GM19023 (cell line): ENCODE results near the gene RPSA.
"Not testable (repeated sequence)": the region's sequence is repeated elsewhere in the genome, so short reads cannot be mapped to it uniquely, and the experiment has no call there.

Source experiments
- ATAC-seq: cut with Tn5 transposase; IDR thresholded peaks from one replicate; pipeline ENCODE4 v1.9.1; 2021; ENCODE audit warnings: mild to moderate bottlenecking, moderate library complexity; ENCODE audit not compliant: unreplicated experiment

The RPSA gene

DNA sequence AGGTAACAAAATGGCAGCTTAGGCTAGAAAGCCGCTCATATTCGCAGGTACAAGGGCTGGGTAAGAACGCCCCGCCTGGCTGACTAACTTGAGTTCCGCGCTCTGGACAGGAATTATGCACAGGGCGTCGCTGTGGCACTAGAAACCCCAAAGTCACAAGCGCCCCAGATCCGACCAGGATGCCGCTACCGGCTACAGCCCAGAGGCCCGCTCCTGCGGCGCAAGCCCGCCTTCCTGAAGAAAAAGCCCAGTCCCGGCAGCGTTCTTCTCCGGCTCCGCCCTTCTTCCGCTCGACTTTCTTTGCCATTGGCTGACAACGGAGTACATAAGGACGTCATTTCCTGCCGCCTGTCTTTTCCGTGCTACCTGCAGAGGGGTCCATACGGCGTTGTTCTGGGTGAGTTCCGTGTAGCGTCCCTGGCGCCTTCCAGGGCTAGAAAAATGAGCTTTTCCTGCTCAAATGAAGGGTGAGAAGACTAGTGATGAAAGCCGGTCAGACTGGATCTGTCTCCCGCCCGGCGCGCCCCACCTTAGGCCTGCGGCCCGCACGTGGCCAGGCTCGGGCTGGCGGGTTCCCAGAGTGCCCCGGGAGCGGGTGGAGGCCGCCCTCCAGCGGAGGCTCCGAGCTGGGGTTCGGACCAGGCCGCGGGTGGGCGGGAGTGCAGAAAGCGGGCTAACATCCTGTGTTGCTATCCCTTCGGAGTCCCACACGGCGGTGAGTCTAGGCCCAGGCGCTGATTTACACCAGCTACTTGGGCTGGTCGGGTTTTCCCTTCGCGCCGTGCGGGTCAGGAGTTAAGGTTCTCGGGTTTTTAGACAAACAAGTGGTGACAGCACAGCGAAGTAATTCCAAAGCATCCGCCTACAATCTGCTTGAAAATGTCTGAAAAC, at the start of gene RPSA:
RPSA (plus strand) TSS at position 353 of the 891 bp plus-strand sequence. CDS start 934 bp downstream, outside the sequence.
- ATAC-seq, result peak; percentile 91

DNA sequence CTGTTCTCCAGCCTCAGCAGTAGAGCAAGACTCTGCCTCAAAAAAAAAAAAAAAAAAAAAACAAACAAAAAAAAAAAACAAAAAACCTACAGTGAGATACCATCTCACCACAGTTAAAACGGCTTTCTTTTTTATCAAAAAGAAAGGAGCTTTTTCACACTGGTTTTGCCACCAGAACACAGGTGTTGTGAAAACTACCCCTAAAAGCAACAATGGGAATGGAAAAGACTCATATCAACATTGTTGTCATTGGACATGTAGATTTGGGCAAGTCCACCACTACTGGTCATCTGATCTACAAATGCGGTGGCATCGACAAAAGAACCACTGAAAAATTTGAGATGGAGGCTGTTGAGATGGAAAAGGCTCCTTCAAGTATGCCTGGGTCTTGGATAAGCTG, 48.2 kb upstream of the RPSA start:
- no peak for ATAC-seq

DNA sequence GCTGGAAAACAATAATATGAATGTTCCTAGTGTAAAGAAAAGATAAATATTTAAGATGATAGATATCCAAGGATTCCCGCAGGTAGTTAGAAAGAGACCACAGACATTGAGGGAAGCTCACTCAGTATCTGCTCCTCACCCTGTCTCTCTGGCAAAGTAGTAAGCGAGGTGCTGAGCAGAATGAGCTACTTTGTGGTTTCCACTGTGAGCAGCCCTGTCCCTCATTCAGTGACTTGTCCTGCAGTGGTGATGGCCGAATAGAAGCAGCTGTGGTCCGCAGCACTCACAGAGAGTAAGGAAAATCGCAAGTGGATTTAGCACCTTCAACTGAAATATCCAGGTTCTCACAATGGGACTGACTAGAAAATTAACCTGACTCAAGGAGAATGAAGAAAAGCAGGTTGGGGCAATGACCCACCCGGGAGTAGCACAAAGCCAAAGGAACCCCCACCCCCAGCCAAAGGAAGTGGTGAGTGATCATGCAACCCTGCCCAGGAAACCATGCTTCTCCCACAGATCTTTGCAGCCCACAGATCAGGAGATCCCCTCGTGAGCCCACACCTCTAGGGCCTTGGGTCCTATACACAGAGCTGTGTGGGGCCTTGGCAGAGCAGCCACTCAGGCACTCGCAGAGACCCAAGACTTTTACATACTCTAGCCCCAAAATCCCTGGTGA, 45.1 kb upstream of the RPSA start:
- peak; percentile 84 for ATAC-seq

DNA sequence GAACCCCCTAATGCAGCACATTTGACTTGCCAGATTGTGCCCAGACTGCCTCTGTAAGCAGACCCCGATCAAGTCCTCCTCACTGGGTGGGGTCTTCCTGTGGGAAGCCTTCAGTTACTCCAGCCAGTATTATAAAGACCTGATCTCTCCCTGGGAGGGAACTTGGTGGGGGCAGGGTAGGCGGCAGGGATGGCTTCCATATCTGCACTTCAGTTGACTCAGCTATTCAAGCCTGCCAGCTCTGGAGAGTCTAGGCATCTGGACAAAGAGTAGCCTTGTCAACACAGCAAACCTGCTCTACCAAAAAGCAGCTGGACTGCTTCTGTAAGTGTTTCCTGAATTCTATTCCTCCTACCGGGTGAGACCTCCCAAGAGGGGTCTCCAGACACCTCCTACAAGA, 44.3 kb upstream of the RPSA start:
- ATAC-seq, result no peak

DNA sequence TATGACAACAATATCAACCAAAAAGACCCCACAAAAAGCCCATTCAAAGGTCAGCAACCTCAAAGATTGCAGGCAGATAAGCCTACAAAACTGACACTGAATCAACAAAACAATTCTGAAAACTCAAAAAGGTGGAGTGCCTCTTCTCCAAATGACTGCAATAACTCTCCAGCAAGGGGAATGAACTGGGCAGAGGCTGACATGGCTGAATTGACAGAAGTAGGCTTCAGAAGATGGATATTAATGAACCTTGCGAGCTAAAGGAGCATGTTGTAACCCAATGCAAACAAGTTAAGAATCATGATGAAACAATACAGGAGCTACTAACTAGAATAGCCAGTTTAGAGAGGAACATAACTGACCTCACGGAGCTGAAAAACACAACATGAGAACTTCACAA, 43.7 kb upstream of the RPSA start:
- no peak for ATAC-seq

DNA sequence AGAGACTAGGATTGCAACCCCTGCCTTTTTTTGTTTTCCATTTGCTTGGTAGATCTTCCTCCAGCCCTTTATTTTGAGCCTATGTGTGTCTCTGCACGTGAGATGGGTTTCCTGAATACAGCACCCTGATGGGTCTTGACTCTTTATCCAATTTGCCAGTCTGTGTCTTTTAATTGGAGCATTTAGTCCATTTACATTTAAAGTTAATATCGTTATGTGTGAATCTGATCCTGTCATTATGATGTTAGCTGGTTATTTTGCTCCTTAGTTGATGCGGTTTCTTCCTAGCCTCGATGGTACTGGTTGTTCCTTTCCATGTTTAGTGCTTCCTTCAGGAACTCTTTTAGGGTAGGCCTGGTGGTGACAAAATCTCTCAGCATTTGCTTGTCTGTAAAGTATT, 36.1 kb upstream of the RPSA start:
- not testable (repeated sequence) for ATAC-seq

DNA sequence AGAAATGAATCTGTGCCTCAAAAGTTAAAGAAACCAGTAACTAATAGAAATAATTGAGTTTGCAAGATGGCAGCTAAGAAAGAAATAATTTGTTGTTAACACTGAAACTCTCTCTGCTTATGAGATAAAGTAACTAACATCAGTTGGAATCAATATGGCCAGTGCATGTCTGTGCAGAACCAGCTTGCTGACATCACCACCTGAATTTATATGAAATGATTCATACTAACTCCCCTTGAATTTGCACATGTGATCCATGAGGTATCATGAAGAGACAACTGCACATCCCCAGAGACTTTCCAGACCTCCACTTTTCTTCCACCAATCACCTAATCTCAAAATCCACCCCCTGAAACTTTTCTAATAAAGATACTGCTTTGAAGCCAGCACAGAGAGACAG, 33.7 kb upstream of the RPSA start:
- ATAC-seq, result no peak

DNA sequence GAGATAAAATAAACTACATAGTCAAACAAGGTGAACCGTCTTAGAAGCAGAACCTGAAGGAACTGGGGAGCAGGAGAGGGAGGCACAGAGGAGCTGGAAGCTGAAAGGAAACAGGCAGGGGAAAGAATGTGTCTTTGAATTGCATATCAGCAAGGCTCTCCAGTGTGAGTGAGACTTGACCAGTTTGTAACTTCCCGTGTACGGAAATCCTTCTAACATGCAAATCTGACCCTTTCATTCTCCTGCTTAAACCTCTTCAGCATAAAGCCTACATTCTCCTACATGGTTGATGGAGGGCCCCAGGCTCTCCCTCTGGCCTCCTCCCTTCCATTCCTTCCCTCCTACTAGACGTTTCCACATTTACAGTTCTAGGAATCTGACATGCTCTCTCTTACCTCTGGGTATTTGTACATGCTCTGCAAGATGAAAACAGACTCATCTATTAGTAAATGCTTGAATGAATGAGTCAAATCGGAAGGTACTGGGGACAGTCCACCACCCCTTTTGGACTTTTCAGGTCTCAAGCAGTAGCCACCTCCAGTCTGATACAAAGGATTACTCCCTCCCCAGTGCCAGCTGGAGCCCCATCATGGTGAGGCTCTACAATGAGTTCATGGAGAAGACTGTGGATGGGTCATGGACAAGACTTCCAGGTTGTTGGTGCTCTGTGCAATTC, 29.4 kb upstream of the RPSA start:
- ATAC-seq, result no peak

DNA sequence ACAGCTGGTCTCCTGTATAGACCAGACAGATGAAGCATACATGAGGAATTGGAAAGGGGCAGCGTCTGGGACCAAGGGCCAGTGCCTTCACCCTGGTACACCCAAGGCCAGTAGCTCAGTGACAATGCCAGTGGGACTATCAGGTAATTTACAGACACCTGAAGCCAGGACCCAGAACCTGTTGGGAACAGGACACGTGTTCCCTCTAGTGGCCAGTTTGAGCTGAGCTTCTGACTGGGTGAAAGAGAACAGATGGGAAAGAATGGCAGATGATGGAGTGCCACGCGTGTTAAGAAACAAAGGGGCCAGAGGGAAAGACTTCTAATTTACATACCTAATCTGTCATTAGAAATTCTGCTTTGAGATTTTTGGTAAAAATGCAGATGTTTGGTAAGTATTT, 28.4 kb upstream of the RPSA start:
- ATAC-seq, result peak; percentile 71

DNA sequence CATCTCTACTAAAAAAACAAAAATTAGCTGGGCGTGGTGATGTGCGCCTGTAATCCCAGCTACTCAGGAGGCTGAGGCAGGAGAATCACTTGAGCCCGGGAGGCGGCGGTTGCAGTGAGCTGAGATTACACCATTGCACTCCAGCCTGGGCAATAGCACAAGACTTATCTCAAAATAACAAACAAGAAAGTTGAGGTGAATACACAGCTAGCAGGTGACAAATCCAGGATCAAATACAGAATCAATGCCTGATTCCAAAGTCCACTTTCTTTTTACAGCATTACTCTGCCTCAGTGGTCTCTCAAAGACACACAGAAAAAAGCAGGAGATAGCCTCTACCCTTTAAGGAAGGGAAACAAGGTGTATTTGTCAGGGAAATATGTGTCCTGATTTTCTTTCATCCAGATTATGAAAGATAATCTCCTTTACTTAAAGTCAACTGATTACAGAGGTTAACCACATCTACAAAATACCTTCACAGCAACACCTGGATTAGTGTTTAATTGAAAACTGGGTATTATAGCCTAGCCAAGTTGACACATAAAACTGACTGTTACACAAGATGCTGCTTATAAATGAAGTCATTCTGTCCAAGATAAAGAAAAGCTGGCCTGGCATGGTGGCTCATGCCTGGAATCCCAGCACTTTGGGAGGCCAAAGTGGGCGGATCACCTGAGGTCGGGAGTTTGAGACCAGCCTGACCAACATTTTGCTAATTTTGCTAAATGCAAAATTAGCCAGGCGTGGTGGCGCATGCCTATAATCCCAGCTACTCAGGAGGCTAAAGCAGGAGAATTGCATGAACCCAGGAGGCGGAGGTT, 27.4 kb upstream of the RPSA start:
- ATAC-seq, result no peak

DNA sequence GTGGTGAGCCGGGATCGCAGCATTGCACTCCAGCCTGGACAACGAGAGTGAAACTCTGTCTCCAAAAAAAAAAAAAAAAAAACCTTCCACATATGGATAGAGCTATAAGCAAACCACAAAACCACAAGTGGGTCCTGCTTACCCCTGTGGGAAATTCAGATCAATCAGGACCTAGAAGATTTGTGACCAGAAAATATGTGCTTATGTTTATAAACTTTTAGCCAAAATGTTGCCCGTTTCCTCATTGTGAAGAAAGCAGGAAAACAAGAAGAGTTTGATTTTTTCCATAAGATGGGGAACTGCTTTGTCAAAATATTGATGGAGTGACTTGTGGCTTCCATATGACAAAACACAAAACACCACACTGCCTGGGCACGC, 26.8 kb upstream of the RPSA start:
- no peak for ATAC-seq

DNA sequence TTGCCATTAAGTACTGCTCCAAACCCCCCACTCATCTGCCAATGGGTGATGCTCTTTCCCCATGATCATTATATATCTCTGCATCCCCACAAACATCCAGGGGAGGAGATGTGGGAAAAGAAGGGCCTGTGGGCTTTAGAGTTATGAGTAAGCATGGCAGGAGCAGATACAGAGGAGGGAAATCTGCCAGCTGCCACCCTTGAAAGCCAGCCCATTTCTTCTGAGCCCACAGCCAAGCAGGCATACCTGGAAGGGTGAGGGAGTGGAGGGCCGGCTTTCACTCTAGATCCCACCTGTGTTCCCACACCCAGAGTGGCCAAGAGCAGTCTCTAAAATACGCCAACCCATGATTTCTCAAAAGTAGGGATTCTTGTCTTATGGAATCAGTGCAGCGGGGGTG, 25.1 kb upstream of the RPSA start:
- no peak for ATAC-seq

DNA sequence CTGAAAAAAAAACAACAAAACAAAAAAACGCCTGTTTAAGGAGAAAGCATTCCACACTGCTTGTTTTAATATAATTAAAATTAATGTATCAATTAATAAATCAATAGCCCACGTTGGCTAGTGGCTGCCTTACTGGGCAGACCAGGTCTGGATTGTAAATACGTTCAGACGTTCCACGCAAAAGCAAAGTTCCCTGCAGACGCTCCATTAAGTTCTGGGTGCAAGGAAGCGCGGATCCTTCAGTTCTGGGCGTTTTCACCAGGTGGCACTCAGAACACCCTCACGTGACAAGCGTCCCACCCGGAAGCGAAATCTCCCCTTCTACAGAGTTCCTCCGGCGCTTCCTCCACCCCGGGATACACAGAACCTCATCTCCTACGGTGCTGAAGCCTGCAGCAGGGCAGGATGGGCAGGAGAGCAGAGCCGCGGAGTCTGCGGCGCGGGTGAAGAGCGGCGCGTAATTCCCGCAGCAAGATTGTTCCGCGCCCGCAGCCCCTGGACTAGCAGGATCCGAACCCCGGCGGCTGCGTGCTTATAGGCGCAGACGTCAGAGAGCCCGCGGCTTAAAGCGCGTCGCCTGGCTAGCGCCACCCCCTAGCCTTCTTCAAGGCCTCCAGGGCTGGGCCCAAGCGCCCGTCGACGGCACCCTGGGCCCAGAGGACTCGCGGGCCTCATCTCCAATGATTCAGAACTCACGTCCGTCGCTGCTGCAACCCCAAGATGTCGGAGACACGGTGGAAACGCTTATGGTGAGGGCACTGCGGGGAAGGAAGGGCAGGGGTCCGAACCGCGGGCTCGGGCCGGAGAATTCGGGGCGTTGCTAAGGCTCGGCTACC, 23.3 kb upstream of the RPSA start, which contains the start of gene SLC25A38:
SLC25A38 (plus strand) TSS at position 326 of the 836 bp plus-strand sequence; CDS start at position 681, 355 bp downstream.
- peak; percentile 75 for ATAC-seq

DNA sequence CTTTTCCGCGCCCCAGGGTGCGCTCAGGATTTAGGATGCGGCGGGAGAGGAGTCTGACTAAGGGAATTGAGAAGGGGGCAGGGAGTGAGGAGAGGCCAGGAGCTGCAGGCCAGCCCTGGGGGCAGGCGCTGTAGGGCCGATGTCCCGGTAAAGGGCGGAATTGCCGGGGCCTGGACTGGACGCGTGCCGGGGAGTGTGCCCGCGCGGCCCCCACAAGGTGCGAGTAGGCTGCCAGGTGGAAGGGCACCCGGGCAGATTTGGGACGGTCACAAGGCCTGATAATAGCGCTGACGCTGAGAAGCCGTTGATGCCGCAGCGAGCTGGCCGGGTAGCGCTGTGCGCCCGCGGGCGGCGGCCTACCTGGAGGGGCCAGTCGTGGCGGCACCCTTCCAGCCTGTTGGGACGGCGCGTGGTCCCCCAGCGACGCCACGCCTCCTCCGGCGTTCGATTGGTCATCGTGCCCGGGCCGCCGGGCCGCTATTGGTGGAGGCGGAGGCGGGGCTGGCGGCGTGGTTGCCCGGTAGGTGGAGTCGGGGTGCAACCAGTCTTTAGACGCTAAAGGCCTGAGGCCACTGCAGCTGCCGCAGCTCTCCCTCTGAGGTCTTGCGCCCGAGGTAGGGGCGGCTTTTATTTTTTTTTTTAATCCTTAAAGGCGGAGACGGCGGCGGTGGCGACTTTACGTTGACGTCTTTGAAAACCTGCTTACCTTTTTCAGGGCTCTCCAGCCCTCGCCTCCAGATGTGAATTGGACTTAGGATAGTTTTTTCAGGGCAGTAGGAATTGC, 22.4 kb upstream of the RPSA start:
- ATAC-seq, result peak; percentile 81

DNA sequence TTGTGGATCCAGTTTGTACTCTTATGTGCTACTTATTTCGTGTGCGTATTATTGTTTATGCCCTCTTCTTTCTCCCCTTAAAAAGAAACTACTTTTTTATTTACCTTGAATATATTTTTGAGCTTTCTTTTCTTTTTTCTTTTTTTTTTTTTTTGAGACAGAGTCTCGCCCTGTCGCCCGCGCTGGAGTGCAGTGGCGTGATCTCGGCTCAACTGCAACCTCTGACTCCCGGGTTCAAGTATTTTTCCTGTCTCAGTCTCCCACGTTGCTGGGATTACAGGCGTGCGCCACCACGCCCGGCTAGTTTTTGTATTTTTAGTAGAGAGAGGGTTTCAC, 21.9 kb upstream of the RPSA start:
- no peak for ATAC-seq

DNA sequence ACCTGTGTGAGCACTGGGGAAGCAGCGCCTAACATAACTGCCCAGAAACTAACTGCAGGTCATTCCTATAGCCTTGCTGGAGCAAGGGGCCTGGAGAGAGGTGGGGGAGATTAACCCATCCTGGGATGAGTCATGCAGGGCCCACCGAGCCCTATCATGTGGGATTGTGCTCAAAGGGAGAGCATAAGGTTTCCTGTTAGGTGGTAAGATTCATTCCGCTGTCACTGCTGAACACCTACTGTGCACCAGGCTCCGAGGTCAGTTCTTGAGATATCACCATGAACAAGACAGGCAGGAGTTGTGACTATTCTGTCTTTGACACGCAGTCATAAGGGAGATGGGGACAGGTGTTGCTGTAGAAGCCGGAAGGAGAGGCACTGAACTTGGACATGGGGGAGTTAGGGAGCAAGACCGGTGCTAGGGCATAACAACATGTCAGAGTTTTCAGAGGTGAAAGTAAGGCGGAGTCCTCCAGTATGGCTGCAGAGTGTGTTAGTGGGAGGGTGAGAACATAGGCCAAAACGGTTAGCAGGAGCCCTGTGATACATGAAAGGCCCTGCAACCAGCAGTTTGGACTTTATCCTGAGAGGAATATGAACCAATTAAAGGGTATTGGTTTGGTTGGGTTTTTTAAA, 20.9 kb upstream of the RPSA start:
- no peak for ATAC-seq

DNA sequence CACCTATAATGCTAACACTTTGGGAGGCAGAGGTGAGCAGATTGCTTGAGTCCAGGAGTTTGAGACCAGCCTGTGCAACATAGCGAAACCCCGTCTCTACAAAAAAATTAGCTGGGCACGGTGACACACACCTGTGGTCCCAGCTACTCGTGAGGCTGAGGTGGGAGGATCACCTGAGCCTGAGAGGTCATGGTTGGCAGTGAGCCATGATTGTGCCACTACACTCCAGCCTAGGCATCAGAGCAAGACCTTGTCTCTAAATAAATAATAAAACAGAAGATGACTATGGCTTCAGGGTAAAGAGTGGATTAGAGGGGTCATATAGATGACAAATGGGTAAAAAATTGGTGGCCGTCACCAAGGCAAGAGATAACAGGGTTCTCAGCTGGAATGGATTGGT, 20.2 kb upstream of the RPSA start:
- ATAC-seq, result no peak

DNA sequence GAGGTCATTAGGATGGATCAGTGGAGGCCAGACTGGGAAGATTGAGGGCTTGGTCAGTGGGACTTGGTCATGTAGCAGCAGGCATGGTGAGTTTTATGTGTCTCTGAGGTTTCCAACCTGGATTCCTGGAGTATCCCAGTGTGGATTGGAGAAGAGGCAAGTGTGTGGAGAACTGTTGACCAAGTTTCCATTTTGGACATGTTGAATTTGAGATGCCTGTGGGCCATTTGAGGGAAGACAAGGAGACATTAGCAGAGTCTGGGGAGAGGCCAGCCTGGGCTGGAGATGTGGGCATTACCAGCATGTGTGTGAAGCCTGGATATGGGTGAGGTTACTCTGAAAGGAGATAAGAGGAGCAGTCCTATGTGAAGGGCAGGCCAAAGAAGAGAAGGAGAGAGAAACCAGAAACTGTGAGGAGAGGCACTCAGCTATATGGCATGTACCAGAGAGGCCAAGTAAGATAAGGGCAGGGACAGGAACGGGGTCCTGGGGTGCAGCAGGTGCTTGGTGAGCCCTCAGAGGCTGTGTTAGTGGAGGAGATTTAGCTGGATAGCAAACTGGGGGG, 19.0 kb upstream of the RPSA start:
- no peak for ATAC-seq
